SHP77 treated with DMSO at 0.1 percent for 48 hours (cell line): Measurements from ENCODE around the gene ZNF207.
"Not testable (repeated sequence)": the region's sequence is repeated elsewhere in the genome, so short reads cannot be mapped to it uniquely, and the experiment has no call there.

Source experiments
- DNase-seq: peaks from one replicate; lab custom pipeline; 2025; lab: John Stamatoyannopoulos, UW

ZNF207 gene

DNA sequence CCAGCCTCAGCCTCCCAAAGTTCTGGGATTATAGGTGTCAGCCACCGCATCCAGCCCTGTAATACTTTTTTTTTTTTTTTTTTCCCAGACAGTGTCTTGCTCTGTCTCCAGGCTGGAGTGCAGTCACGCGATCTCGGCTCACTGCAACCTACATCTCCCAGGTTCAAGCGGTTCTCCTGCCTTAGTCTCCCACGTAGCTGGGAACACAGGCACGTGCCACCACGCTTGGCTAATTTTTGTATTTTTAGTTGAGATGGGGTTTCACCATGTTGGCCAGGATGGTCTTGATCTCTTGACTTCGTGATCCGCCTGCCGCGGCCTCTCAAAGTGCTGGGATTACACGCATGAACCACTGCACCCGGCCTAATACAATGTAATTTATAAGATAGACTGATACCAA lies 38.2 kb downstream of the ZNF207 start:
- not testable (repeated sequence) for DNase-seq

- no peak for DNase-seq
Measured at GRCh38 chr17:32388613-32389459, 38.9 kb downstream of the ZNF207 start.

DNA sequence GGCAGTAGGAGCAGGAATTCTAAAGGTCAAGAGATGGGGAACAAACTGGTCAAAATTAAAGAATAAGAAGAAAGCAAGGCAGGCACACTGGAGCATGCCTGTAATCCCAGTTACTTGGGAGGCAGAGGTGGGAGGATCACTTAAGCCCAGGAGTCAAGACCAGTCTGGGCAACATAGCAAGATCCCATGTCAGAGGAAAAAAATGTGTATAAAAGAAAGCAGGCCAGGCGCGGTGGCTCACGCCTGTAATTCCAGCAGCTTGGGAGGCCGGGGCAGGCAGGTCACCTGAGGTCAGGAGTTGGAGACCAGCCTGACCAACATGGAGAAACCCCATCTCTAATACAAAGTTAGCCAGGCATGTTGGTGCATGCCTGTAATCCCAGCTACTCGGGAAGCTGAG lies 43.9 kb downstream of the ZNF207 start:
- no peak for DNase-seq

DNA sequence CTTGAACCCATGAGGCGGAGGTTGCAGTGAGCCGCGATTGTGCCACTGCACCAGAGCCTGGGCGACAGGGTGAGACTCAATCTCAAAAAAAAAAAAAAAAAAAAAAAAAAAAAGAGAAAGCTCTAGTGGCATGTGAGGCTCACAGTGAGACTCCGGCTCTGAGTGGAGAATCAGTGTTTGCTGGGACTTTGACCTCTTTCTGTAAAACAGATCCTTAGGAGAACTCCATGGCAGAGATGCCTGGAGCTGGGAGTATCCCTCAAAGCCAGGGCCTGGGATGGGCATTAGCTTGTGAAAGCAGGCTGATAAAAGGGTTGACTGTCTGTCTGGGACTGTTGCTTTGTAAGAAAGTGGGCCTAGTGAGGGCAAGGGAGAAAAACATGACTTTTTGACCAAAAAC lies 46.4 kb downstream of the ZNF207 start:
- no peak for DNase-seq

DNA sequence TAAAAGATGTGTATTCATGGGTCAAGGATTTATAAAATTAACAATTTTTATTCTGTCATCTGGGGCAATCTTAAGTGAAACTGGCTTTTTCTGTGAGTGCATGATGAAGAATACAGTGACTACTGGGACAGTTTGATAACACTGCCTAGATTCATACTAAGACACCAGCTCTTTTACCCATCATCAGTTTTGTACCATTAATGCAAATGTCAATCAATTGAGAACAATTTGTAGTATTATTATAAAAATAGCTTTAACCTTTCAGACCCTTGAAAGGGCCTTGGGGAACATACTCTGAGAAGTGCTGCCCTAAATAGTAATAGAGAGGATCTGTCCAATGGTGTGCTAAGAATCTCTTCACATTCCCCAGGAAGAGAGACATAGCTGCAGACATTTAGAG lies 49.0 kb downstream of the ZNF207 start:
- DNase-seq = no peak

DNA sequence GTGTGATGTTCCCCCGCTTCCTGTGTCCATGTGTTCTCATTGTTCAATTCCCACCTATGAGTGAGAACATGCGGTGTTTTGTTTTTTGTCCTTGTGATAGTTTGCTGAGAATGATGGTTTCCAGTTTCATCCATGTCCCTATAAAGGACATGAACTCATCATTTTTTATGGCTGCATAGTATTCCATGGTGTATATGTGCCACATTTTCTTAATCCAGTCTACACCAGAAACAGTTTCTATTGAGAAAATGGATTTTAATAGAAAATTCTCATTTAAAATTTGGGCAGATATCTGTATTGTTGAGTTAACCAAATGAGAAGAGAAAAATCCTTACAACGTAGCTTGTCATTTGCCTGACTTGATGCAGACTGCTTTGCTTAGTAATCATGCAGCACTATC lies 60.1 kb downstream of the ZNF207 start:
- DNase-seq = not testable (repeated sequence)

GRCh38 chr17:32426894-32427293 lies 76.9 kb downstream of the ZNF207 start:
- DNase-seq = no peak

- no peak for DNase-seq
Measured at GRCh38 chr17:32429598-32429997, 79.6 kb downstream of the ZNF207 start.
